ENCODE data around the gene TAL1.

The TAL1 gene

GRCh38 chr1:47229886-47230691 lies 1.9 kb downstream of the TAL1 start:
- DNase-seq (ENCODE audit: low spot score), result peak; percentile 5

- DNase-seq (ENCODE audit: low spot score), result peak; percentile 6
These were observed 2.8 kb downstream of the TAL1 start for GRCh38 chr1:47229031-47229885.

DNA sequence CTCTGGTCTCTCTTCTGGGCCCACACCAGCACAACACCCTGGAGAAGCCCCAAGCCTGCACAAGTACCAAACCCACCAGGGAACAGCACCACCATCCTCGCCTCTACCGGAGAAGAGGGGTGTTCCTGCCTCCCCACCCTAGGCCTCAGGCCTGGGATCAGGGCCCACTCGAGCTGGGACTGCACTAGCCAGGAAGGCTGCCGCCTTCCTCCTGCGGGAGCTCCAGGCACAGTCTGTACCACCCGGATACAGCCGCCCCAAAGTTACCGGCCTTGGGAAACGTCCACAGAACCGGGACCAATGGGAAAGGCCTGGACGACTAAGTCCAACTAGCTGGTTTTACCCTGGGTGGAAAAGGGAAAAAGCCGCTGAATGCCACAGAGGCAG lies 3.4 kb downstream of the TAL1 start:
- DNase-seq (ENCODE audit: low spot score), result peak; percentile 4

GRCh38 chr1:47227341-47228232 lies 4.4 kb downstream of the TAL1 start:
- peak; percentile 11 for DNase-seq (ENCODE audit: low spot score)

DNA sequence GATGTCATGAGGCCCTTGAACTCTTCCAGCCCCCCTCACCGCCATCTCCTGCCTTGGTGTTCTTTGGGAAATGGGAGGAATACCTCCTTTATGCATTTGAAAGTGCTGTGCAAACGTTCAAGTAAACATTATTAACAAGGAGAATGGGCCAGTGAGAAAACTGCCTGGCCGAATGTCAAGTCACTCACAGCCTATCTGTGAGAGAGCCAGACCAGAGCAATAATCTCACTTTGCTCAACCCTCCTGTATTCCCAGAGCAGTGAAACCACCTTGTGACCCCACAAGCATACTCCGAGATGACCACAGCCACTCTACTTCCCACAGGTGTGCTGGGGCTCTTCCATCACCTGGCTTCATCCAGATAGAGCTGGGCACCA lies 5.2 kb downstream of the TAL1 start:
- peak; percentile 6 for DNase-seq (ENCODE audit: low spot score)

DNA sequence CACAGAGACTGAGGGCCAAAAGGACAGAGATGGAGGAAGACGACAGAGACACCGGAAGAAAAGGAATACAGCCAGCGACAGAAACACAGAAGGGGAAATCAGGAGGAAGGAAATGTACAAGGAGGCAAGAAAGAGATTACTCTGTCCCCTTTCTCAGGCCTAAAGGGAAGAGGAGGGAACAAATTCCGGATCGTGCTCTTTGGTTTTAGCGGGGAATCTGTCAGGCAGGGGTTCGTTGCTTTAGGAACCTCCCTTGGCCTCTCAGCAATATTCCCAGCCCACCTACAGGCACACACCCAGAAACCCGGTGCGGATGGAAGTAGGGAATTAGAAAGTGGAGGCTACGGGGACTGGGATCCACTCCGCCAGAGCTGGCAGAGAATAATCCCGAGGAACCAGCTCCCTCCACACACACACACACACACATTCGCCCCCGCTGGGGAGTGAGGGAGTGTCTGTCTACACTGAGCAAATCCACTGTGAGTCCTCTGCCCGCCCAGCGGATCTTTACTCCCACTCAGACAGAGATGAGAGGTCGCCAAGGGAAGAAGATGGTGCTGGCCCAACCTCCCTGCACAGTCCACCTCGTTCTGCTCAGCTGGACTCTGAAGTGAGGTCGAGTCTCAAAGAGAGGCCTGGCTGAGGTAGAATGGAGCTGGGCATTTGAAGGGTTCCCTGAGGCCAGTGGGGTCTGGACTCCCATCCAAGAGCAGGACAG lies 5.7 kb downstream of the TAL1 start:
- DNase-seq (ENCODE audit: low spot score), result peak; percentile 13

DNA sequence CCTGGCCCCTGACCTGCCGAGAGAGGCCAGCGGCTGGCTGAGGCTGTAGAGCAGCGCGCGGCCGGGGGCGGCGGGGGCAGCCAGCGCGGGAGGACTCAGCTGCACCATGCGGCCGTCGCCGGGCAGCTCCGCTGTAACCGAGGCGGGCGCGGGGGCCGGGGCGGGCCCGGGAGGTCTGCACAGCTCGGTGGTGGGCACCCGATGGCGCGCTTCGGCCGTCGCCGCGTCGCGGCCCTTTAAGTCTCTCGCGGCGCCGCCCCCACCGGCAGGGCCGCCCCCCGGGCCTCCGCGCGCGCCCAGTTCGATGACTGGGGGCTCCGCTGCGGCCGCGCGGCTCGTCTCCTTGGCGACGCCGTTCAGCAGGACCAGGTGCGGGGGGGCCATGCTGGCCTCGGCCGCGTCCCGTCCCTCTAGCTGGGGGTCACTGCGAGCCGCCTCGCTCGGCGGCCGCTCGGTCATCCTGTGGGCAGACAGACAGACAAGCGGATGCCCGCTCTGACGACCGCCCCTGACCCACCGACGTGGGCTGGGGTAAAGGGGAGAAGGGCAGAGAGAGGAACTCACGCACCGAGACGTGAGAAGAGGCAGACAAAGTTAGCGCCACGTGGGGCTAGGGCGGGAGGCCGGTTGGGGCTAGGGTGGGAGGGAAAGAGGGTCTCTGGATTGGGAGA lies 6.5 kb downstream of the TAL1 start:
- DNase-seq (ENCODE audit: low spot score), result peak; percentile 34

GRCh38 chr1:47224676-47225399 lies 7.2 kb downstream of the TAL1 start:
- no peak for DNase-seq (ENCODE audit: low spot score)

GRCh38 chr1:47223921-47224675 lies 7.9 kb downstream of the TAL1 start:
- no peak for DNase-seq (ENCODE audit: low spot score)

DNA sequence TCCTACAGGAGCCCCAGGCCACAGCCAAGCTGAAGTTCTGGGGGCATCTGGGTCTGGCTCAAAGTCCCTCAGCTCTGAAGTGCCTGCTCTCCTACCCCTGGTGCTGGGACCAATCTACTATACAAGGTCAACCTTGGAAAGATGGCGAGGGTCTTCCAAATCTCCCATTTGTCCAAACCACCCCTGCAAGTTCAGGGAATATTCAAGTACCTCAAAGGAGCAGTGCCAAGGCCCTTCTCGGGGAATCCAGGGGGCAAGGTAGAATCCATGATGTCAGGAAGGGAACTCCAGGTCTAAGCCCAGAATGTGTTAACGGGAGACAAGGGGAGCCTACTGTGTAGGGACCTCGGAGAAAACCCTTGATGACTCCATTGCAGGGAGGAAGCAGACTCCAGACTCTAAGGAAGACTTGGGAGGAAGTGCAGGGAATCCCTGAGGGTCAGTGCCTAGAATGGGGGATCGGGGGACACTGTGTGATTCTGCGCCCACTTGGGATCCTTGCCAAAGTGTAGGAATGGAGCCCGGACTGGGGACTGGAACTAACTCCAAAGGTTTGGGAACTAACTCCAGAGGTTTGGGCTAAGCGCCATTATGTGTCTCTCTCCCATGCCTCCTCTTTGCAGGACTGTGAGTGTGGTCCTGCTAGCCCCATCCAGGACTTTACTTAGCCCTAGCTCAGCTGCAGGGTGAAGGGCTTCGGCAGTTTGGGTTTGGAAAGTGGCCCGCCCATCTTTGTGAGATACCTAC lies 8.7 kb downstream of the TAL1 start:
- no peak for DNase-seq (ENCODE audit: low spot score)

GRCh38 chr1:47222476-47222875 lies 9.5 kb downstream of the TAL1 start:
- DNase-seq (ENCODE audit: low spot score), result no peak

DNA sequence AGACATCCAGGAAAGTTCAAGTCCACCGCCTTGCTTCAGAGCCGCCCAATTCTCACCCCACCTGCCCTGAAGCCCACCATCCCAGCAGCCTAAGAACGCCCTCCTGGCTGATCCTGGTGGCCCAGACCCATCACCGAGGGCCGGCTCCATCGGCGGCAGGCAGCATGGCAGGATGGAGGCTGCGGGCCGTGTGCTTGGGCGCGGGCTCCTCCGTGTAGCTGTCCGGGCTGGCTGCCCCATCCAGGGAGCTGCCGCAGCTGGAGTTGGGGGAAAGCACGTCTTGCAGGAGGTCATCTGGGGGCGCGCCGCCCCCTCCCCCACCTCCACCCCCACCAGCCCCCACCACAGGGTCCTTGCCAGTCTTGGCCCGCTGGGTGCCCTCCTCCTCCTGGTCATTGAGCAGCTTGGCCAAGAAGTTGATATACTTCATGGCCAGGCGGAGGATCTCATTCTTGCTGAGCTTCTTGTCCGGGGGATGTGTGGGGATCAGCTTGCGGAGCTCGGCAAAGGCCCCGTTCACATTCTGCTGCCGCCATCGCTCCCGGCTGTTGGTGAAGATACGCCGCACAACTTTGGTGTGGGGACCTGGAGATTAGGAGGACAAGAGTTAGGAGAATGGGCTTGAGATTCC lies 12.3 kb downstream of the TAL1 start:
- no peak for DNase-seq (ENCODE audit: low spot score)

GRCh38 chr1:47219001-47219400 lies 13.0 kb downstream of the TAL1 start:
- no peak for DNase-seq (ENCODE audit: low spot score)

GRCh38 chr1:47216278-47217059 lies 15.6 kb downstream of the TAL1 start:
- no peak for DNase-seq (ENCODE audit: low spot score)

DNA sequence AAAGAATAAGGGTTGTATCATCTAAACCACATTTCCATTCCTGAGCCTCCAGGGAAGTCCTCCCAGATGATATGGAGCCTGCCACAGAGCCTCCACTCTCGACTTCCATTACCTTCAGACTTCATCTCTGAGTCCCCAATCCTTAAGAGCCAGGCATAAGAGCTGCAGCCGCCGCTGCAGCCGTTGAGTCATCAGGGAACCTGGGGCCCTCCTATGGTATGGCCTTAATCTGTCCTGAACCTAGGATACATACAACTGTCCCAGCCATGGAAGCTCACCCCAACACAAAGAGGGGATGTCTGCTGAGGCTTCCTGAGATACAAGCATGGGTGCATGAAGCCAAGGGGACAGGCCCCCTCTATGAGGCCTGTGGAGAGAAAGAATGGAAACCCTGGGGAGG lies 16.3 kb downstream of the TAL1 start:
- DNase-seq (ENCODE audit: low spot score), result no peak

GRCh38 chr1:47214549-47214948 lies 17.5 kb downstream of the TAL1 start:
- DNase-seq (ENCODE audit: low spot score), result no peak

DNA sequence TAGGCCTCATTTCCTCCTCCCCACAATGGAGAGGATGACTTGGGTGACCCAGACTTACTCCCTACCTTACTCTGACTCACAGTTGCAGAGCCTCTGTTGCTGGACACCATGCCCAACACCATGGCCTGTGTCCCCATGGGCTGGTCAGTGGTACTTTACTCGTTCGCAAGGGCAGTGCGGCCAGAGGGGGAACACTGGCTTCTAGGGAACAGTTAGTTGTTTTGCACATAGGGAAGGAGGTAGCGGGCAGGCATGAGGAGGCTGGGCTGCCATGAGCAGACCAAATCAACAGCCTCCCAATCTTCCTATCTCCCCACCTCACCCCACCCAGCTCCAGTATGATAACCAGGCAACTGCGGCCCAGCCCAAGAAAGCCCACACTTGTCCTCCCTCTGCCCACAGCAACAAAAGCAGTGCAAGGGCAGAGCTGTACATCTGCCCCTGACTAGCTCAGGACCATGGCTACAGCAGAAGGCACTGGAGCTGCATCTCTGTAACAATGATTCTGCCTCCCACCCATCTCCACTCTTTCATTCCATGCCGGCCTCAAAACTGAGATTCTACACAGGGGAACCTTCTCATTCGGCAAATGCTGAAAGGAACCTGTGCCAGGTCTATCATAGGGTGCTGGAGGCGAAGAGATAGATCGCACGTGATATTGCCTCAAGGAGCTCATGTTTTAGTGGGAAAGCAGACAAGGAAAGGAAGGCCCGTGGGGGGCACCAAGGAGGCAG lies 18.6 kb downstream of the TAL1 start:
- no peak for DNase-seq (ENCODE audit: low spot score)
